ENCODE data around the gene FAM9C. TPM values are rescaled to one million over a fixed set of nuclear protein-coding genes. Genes with fewer than 3 reads are reported as not detected.

The FAM9C gene
- total and polyA plus RNA-seq, 2 donors (not counting 3 experiments of a cell fraction or from before 2014, with no cell fraction given) = not detected

- H3K4me2 ChIP-seq (ENCODE audit: insufficient read depth, low read length) = no peak overlapping the region
- no peak for TF ChIP-seq MYC (IDR thresholded peaks at IDR 0.05; ENCODE audit: low read depth, low read length)
- H3K9me3 ChIP-seq (replicated peaks; ENCODE audit: control insufficient read depth, insufficient read depth, low read length) = no peaks in the 10 kb centered on the region
- no TSS peak for BruUV-seq (replicated peaks)
- no peak overlapping the region for H3K27ac ChIP-seq (ENCODE audit: insufficient read depth, low read depth, low read length)
- CTCF ChIA-PET = no interaction called here
- dilution Hi-C loops (cut with MboI; ENCODE audit: extremely low pct_ligation_motif_present, low sequenced_read_pairs) (no loop called here), intact Hi-C loops (cut with micrococcal nuclease) (no loop called here)
- H3K4me1 ChIP-seq (ENCODE audit: control insufficient read depth, extremely low read depth, insufficient read depth, low read length) = peaks cover 13% of the 10 kb centered on the region
- no peak overlapping the region for H2AFZ ChIP-seq (ENCODE audit: low read depth, low read length)
- no peak for FAIRE-seq
- POLR2A ChIA-PET = no interaction called here
- no peaks in the 10 kb centered on the region for H3K79me2 ChIP-seq (ENCODE audit: control insufficient read depth, insufficient read depth, low read length)
- DNase-seq (ENCODE audit: low read depth, low spot score) = no peak
- H3K36me3 ChIP-seq (ENCODE audit: control insufficient read depth in 2 of 2, extremely low read depth in 1 of 2, insufficient read depth in 2 of 2, low read length in 2 of 2) = no peaks in the 10 kb centered on the region
- no peak overlapping the region for H3K4me3 ChIP-seq (replicated peaks in 1 of 3; ENCODE audit: insufficient read depth in 1 of 3, low read depth in 1 of 3, low read length in 3 of 3)
- no peaks in the 10 kb centered on the region for H4K20me1 ChIP-seq (replicated peaks; ENCODE audit: control insufficient read depth, extremely low read depth, insufficient read depth, low read length)
- no peaks in the 10 kb centered on the region for H3K27me3 ChIP-seq (ENCODE audit: control insufficient read depth in 2 of 2, insufficient read depth in 2 of 2, low read length in 2 of 2)
- no peak overlapping the region for H3K9ac ChIP-seq (replicated peaks; ENCODE audit: extremely low read depth, insufficient read depth, low read length)
- H3K9me1 ChIP-seq (replicated peaks; ENCODE audit: control insufficient read depth, extremely low read depth, insufficient read depth, low read length) = no peaks in the 10 kb centered on the region
Measured at GRCh38 chrX:13074297-13075262, 30.2 kb upstream of the FAM9C start.

GRCh38 chrX:13069771-13070416 is 25.5 kb upstream of the FAM9C start:
- no peak overlapping the region for H3K4me2 ChIP-seq (ENCODE audit: insufficient read depth, low read length)
- H3K9ac ChIP-seq (replicated peaks; ENCODE audit: extremely low read depth, insufficient read depth, low read length) = no peak overlapping the region
- DNase-seq (ENCODE audit: low read depth, low spot score) (peak; percentile 68), FAIRE-seq (peak; percentile 98)
- POLR2A ChIA-PET = no interaction called here
- CTCF ChIA-PET = interaction anchor here (1.0 kb wide), 1 partner anchor 123 kb away, joined by 3 read pairs; no protein-coding TSS in a partner anchor
- dilution Hi-C loops (cut with MboI; ENCODE audit: extremely low pct_ligation_motif_present, low sequenced_read_pairs) (no loop called here), intact Hi-C loops (cut with micrococcal nuclease) (no loop called here)
- no peaks in the 10 kb centered on the region for H3K79me2 ChIP-seq (ENCODE audit: control insufficient read depth, insufficient read depth, low read length)
- no peaks in the 10 kb centered on the region for H3K9me1 ChIP-seq (replicated peaks; ENCODE audit: control insufficient read depth, extremely low read depth, insufficient read depth, low read length)
- no TSS peak for BruUV-seq (replicated peaks)
- H3K36me3 ChIP-seq (ENCODE audit: control insufficient read depth in 2 of 2, extremely low read depth in 1 of 2, insufficient read depth in 2 of 2, low read length in 2 of 2) = no peaks in the 10 kb centered on the region
- H3K4me1 ChIP-seq (ENCODE audit: control insufficient read depth, extremely low read depth, insufficient read depth, low read length) = peaks cover 5% of the 10 kb centered on the region
- TF ChIP-seq GATA2 (IDR thresholded peaks at IDR 0.05; ENCODE audit: insufficient read depth, insufficient read length, low read depth, low read length) (no peak), FOS (IDR thresholded peaks at IDR 0.05; ENCODE audit: borderline replicate concordance, insufficient read depth, low read length) (peak; percentile 59)
- H4K20me1 ChIP-seq (replicated peaks; ENCODE audit: control insufficient read depth, extremely low read depth, insufficient read depth, low read length) = no peaks in the 10 kb centered on the region
- H3K9me3 ChIP-seq (replicated peaks; ENCODE audit: control insufficient read depth, insufficient read depth, low read length) = no peaks in the 10 kb centered on the region
- H3K4me3 ChIP-seq (replicated peaks in 1 of 3; ENCODE audit: insufficient read depth in 1 of 3, low read depth in 1 of 3, low read length in 3 of 3) = no peak overlapping the region
- no peak overlapping the region for H3K27ac ChIP-seq (ENCODE audit: insufficient read depth, low read depth, low read length)
- no peak overlapping the region for H2AFZ ChIP-seq (ENCODE audit: low read depth, low read length)
- H3K27me3 ChIP-seq (ENCODE audit: control insufficient read depth in 2 of 2, insufficient read depth in 2 of 2, low read length in 2 of 2) = no peaks in the 10 kb centered on the region

Data from endothelial cell of umbilical vein (primary cell).